GM10266 (cell line): ENCODE data around the gene IFT43.

ENCODE experiments used
- DNase-seq: peaks from one replicate; pipeline ENCODE4 v3.0.0; 2012; ENCODE audit errors: extremely low spot score
- TF ChIP-seq, protein P1 (sequence below): IDR thresholded peaks from 2 replicates; pipeline ENCODE4 v1.5.1; 2012; ENCODE audit warnings: mild to moderate bottlenecking, low read depth; ENCODE audit not compliant: control insufficient read depth, insufficient read depth; ENCODE audit errors: missing control alignments

IFT43 gene

GRCh38 chr14:76056128-76056527, 70.6 kb downstream of the IFT43 start:
- DNase-seq = no peak
- TF ChIP-seq, protein P1, sequence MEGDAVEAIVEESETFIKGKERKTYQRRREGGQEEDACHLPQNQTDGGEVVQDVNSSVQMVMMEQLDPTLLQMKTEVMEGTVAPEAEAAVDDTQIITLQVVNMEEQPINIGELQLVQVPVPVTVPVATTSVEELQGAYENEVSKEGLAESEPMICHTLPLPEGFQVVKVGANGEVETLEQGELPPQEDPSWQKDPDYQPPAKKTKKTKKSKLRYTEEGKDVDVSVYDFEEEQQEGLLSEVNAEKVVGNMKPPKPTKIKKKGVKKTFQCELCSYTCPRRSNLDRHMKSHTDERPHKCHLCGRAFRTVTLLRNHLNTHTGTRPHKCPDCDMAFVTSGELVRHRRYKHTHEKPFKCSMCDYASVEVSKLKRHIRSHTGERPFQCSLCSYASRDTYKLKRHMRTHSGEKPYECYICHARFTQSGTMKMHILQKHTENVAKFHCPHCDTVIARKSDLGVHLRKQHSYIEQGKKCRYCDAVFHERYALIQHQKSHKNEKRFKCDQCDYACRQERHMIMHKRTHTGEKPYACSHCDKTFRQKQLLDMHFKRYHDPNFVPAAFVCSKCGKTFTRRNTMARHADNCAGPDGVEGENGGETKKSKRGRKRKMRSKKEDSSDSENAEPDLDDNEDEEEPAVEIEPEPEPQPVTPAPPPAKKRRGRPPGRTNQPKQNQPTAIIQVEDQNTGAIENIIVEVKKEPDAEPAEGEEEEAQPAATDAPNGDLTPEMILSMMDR = peak; percentile 14

GRCh38 chr14:76057914-76058313, 72.4 kb downstream of the IFT43 start:
- no peak for DNase-seq
- TF ChIP-seq, protein P1 = no peak

DNA sequence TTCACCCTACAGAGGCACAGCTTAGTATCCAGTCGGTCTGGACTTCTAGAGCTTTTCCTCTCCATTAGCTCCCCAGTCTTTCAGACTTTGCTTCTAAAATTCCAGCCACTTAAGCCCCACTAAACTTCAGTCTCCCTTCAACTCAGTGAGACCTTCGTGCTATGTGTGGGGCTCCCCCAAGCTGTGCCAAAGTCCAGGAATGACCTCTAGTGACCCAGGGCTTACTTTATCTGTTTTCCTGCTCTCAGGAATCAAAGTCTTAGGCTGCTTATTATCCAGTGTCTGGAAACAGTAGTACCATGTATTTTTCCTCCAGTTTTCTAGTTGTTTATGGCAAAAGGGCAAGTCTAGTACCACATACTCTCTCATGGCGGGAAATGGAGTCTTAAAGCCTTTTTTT, 77.8 kb downstream of the IFT43 start:
- TF ChIP-seq, protein P1 = no peak

DNA sequence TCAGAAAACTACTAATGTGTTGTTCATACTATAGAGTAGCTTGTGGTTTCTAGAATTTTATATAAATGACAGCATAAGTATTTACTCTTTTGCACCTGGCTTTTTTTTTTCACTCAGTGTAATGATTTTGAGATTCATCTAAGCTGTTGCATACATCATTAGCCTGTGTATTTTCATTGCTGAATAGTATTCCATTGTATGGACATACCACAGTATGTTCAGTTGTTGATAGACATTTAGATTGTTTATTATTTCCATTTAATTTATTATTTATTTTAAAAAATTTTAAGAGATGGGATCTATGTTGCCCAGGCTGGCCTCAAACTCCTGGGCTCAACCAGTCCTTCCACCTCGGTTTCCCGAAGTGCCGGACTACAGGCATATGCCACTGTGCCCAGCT, 80.0 kb downstream of the IFT43 start:
- TF ChIP-seq, protein P1 = no peak

More for the DNA sequence above, 77.8 kb downstream of the IFT43 start:
- no peak for DNase-seq

GRCh38 chr14:76067536-76067935, 82.0 kb downstream of the IFT43 start:
- TF ChIP-seq, protein P1 = no peak
- DNase-seq = no peak

More for the DNA sequence above, 80.0 kb downstream of the IFT43 start:
- DNase-seq = no peak

- TF ChIP-seq, protein P1 = no peak
- no peak for DNase-seq
Observed at GRCh38 chr14:76073717-76074116, 88.2 kb downstream of the IFT43 start.

DNA sequence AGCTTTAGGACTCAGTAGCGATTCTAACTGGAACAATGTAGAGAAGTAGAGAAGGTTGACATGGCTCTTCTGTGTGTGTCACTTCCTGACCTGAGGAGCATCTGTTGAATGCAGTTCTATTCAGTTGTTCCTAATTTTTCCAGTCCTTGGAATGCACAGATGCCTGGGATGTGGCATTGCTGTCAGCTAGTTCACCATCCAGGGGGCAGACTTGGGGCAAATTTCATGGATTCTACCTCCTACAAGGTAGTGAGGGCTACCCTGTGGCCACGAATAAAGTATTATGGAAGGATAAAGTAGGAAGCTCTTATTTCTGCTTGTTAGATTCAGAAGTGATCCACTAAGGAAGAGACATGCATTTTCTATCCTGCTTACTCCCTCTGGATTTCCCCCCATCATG, 91.8 kb downstream of the IFT43 start:
- TF ChIP-seq, protein P1 = no peak

DNA sequence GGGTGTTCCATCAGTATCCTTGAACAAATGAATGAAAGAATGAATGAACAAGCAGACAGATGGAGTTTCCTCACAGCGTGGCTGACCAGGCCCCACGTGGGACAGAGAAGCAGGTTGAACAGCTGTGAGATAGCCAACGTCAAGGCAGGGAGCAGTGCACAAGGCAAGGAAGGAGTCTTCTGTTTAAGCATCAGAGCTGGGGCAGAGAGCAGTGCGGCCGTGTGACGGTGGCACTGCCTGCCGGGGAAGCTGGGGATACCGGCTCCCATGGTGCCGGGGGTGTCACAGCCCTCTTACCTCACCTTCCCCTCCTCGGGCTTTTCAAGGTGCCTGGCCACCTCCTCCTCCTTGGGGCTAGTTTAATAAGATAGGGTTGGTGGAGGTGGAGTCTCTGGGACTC, 92.9 kb downstream of the IFT43 start:
- DNase-seq = no peak
- TF ChIP-seq, protein P1 = no peak

More for the DNA sequence above, 91.8 kb downstream of the IFT43 start:
- DNase-seq = no peak
